ENCODE data around the gene OSTF1.

Gene OSTF1

DNA sequence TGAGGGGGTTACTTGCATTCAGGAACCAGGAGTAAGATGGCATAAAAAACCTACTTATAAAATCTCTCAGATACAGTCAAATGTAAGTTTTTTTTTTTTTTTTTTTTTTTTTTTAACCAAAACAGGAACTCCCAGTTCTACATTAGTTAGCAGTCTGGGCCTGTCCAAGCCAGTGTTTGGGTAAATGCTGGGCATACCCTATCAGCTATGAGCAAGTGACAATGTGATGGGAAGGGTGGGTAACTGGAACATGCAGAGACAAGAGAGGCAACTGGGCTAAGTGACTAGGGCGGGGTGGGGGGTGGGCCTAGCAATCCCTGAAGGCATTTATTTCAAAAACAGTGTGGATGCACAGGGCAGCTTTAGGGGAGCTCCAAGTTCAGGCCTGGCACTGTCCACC is 2.7 kb upstream of the OSTF1 start:
- DNase-seq (ENCODE audit: low read depth, low spot score): no peak

DNA sequence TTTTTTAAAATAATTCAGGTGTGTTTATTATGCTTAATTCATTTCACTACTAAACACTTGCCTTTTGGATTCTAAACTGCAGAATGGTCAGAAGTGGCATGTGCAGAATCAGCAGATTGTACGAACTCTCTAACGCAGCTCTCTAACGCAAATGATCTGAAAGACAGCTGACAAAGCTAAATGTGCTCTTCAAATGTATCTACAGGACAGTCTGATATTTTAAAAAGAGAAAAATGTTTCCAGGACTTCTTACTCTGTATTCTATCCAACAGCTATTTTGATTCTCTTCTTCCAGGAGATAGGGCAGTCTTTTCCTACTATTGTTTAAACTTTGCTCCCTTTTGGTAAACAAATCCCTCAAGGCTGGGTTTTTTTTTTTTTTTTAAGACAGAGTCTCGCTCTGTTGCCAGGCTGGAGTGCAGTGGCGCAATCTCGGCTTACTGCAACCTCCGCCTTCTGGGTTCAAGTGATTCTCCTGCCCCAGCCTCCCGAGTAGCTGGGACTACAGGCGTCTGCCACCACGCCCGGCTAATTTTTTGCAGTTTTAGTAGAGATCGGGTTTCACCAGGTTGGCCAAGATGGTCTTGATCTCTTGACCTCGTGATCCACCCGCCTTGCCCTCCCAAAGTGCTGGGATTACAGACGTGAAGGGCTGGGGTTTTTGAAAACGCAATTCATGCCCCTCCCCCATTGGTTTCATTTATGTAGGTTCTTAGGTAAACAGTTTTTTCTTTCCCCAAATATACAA is 1.6 kb upstream of the OSTF1 start:
- peak; percentile 51 for DNase-seq (ENCODE audit: low read depth, low spot score)

- DNase-seq (ENCODE audit: low read depth, low spot score): peak; percentile 44
These were observed 958 bp upstream of the OSTF1 start for GRCh38 chr9:75087289-75087823.

DNA sequence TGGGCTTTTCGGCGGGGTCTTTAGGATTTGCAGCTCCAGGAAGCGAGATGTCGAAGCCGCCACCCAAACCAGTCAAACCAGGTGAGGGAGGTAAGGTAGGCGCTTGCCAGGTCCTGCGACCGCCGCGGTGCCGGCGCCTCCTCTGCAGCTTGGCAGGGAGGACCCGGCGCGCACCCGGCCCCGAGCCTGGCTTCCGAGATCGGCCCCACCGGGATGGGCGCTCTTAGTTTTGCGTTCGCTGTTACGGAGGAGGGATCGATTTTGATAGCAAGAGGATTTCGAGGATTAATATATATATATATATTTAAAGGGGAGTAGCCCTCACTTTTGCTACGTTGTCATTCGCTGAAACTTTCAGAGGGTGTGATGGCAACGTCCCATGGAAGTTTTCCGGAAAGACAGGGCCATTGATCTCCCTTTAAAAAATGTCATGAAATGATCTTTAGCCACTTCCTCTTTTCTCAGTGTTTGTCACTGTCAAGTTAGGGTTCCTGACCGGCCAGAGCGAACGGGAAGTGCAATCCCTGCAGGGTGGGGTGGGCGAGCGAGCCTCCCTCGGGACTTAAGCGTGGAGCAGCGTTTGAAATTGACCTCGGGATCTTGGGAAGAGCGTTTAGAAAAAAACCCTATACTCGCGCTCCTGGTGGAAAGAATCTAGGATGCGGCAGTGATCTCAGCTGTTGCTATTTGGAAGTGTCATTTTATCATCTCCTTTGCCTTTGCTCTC is 495 bp downstream of the OSTF1 start:
- peak; percentile 68 for DNase-seq (ENCODE audit: low read depth, low spot score)

- DNase-seq (ENCODE audit: low read depth, low spot score): no peak
These were observed 1.1 kb downstream of the OSTF1 start for GRCh38 chr9:75089373-75089766.

DNA sequence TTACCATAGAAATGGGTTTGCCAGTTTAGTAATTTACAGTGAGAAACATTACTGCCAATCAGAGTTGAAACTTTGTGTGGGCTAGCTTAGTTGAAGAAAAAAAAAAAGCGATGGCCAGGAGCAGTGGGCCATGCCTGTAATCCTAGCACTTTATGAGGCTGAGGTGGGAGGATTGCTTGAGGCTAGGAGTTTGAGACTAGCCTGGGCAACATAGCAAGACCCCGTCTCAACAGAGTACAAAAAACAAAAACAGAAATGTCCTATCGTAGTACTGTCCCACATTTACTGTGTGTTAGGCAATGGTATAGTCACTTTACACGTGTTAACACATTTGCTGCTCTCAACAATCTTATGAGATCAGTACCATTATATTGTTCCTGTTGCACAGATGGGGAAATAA is 2.3 kb downstream of the OSTF1 start:
- DNase-seq (ENCODE audit: low read depth, low spot score): no peak

- no peak for DNase-seq (ENCODE audit: low read depth, low spot score)
These were observed 4.5 kb downstream of the OSTF1 start for GRCh38 chr9:75092766-75093165.

DNA sequence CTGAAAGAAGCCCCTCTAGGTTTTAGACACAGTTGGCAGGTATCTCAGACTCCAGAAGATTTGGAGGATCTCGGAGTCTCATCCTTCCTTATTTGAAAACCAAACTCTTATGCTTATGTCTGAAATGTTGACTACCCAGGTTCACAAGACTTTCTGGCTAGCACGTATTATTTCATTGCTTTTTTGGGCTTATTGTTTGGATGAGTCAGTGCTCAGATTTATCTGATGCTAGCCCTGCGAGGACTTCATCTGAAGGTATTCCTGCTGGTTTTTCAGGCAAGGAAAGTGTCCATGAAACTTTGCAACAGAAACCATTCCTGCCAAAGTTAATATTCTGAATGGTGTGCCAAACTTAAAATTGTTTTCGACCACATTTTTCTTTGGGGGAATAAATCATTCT is 8.5 kb downstream of the OSTF1 start:
- DNase-seq (ENCODE audit: low read depth, low spot score): no peak

DNA sequence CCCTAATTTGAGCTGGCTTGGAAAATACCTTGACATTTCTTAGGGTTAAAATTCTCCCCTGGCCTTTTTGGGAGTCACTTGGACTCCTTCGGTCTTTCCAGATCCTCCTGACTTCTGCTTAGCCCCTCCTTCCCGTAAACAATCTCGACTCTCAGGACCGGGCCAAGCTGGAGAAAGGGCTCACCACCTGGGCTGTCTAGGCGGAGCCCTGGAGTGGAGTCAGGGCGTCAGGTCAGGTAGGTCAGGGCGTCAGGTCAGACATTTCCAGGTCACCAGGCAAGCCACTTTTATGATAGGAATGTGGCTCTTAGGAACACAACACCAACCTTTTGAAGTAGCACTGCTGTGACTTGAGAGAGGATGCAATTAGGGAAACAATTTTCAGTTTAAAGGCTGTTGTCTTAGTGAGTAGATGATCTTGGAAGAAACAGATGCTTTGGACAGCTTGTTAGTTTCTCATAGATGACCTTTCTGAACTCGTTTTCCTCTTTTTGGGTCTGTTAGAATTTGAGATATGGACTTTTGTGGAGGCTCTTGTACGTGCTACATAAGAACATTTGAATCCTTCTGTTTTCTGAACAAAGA is 12.8 kb downstream of the OSTF1 start:
- DNase-seq (ENCODE audit: low read depth, low spot score): peak; percentile 77

DNA sequence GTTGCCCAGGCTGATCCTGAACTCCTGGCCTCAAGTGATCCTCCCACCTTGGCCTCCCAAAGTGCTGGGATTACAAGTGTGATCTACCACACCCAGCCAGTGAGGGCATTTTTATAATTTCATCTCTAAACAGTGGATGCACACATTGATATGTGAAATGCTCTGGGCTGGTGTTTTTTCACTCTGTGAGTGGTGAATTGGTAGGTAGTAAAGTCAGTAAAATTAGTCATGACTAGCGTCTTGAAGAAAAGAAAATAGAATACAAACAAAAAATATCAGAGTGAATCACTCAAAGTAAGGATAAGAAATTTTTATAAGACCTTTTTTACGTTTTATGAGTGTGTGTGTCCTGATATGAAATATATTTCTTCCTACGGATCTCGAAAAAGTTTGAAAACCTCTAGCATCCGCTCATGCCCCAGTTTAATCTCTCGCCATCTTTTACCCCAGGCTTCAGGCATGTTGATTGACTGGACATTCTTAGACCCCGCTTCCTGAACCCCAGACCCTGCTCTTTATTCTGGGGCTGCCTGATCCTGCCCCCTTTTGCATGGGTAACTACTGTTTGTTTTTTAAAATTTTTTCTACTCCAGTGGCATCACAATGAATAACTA is 14.0 kb downstream of the OSTF1 start:
- no peak for DNase-seq (ENCODE audit: low read depth, low spot score)

DNA sequence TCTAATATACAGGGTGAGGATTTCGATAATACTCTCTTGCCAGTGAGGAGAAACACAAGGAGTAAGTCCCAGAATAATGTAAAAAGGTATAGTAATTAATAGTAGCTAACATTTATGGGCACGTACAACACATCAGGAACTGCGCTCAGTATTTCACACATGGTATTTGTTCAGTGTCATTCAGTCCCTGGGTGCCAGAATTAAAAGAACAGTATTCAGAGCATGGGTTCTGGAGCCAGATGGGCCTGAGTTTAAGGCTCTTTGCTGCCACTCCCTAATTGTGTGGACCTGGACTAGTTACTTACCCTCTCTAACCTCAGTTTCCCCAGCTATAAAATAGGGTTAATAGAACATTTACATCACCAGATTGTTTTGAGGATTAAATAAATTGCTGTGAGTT is 16.3 kb downstream of the OSTF1 start:
- no peak for DNase-seq (ENCODE audit: low read depth, low spot score)

DNA sequence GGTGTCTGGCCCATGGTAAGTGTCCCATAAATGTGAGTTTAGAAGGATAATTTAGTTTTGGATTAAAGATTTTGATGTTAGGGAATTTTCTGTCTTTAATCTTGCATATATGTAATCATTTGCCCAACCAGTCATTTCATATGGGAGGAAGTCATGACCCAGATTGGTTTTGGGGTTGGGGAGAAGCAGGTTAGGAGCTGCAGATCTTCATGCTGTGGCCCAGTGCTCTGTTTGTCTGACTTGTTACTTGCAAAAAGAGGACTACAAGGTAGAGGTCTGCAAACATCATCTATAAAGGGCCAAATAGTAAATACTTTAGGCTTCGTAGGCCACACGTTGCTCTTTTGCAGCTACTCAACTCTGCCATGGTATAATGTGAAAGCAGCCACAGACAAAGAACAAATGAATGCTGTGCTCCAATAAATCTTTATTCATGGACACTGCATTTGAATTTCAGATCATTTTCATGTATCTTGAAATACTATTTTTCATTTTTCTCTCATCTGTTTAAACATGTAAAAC is 16.8 kb downstream of the OSTF1 start:
- no peak for DNase-seq (ENCODE audit: low read depth, low spot score)

- no peak for DNase-seq (ENCODE audit: low read depth, low spot score)
These were observed 17.5 kb downstream of the OSTF1 start for GRCh38 chr9:75105841-75106240.

GRCh38 chr9:75106857-75107256 is 18.5 kb downstream of the OSTF1 start:
- DNase-seq (ENCODE audit: low read depth, low spot score): no peak

- no peak for DNase-seq (ENCODE audit: low read depth, low spot score)
These were observed 20.3 kb downstream of the OSTF1 start for GRCh38 chr9:75108571-75108970.

GRCh38 chr9:75109210-75109839 is 21.0 kb downstream of the OSTF1 start:
- no peak for DNase-seq (ENCODE audit: low read depth, low spot score)

DNA sequence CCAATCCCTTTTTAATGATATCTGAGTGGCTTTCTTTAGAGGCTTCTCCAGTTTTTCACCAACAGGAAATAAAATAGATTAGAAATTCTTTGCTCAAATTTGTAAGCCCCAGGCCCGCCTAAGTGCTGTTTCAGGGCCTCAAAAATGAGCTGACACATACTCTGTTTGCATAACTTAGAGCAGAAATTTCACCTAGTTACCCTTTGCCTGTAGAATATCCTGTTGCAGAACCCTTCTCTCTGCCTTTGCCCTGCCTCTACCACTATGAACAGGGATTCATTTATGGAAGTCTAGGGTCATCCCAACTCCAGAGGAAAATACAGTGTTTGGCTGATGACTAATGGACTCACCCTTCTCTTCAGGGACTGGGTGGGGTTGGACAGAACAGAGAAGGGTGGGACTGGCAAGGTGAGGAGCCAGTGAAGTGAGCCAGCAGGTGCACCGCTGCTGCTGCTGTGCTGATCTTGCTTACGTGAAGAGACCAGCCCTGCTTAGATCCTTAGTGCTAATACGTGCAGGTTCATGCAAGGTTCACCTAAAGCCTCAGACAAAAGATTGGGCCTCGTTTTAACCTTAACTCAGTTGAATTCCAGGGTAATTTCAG is 22.8 kb downstream of the OSTF1 start:
- DNase-seq (ENCODE audit: low read depth, low spot score): no peak

- no peak for DNase-seq (ENCODE audit: low read depth, low spot score)
These were observed 24.5 kb downstream of the OSTF1 start for GRCh38 chr9:75112789-75113188.

DNA sequence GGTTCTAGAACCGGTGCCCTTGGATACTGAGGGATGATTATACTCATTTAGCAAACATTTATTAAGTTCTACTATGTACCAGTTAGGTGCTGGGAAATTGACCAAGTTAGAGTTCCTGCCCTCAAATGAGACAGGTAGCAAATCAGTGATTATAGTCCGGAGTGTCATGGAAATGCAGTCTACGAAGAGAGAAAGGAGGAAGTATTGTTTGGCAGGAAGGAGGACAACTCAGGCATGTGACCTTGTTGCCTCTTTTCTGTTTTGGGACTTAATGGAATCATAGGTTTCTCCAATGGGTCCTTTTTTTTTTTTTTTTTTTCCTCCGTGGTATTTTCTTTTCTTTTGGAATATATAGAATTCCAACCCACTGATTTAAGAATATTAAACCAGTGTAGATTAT is 28.0 kb downstream of the OSTF1 start:
- no peak for DNase-seq (ENCODE audit: low read depth, low spot score)

DNA sequence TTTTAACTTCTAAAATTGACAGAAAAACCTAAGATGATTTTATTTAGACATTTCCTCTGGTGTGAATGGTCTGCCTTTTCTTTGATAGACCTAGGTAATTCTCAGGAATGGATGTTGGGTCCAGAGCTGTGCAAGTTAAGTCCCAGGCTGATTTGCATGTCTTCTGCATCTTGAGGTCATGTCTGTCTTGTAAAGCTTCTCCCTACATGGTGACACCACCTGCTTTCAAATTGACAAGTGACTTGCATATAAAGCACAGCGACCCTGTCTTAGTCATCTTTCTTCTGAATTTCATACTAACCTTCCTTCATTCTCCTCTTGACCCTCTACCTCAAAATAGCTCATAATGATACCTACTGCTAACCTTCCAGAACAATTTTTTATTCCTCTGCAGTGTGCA is 29.2 kb downstream of the OSTF1 start:
- no peak for DNase-seq (ENCODE audit: low read depth, low spot score)

DNA sequence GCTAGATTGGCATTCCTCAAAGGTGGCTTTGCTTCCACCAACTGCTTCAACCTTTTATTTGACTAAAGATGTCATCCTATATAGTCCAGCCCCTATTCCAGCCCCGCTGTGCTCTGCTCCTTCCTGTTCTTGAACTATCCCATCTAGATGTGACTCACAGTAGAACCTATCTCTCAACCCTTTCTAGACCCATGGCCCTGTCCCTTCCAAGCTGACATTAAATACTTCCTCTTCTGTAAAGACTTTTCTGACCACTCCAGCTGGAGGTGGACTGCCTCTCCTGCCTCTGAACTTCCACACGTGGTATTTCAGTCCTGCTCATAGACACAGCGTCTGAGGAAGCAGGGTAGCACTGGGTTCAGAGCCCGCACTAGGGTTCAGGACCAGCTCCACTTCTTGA is 32.4 kb downstream of the OSTF1 start:
- DNase-seq (ENCODE audit: low read depth, low spot score): no peak

All from ELF-1 (cell line).